Fibroblast of mammary gland (primary cell): ENCODE results near the gene SLC7A14.

Experiments used
- DNase-seq: peaks from one replicate; pipeline ENCODE4 v3.0.0-alpha.2; 2010; ENCODE audit warnings: low read depth
- H3K4me3 ChIP-seq: 2 replicates; pipeline ENCODE4 v1.5.1; 2011; ENCODE audit warnings: low read depth, mild to moderate bottlenecking, low read length, moderate library complexity; ENCODE audit not compliant: control insufficient read depth
- CTCF ChIP-seq: conservative IDR thresholded peaks from 2 replicates; pipeline ENCODE4 v1.5.1; 2011; ENCODE audit warnings: low read depth, low read length, inconsistent platforms; ENCODE audit not compliant: control insufficient read depth, insufficient read depth

SLC7A14 gene

GRCh38 chr3:170490828-170491560 is 94.9 kb downstream of the SLC7A14 start:
- H3K4me3 ChIP-seq = no peak overlapping the region
- DNase-seq = no peak
- no peak for TF ChIP-seq CTCF

- no peak overlapping the region for H3K4me3 ChIP-seq
- peak; percentile 93 for DNase-seq
- TF ChIP-seq CTCF = peak; percentile 14
Measured at GRCh38 chr3:170488802-170489201, 97.1 kb downstream of the SLC7A14 start.

GRCh38 chr3:170487031-170487430 is 98.8 kb downstream of the SLC7A14 start:
- no peak for DNase-seq

GRCh38 chr3:170486398-170486797 is 99.5 kb downstream of the SLC7A14 start:
- TF ChIP-seq CTCF = no peak
- no peak overlapping the region for H3K4me3 ChIP-seq
- no peak for DNase-seq

More at GRCh38 chr3:170487031-170487430, 98.8 kb downstream of the SLC7A14 start:
- TF ChIP-seq CTCF = no peak
- no peak overlapping the region for H3K4me3 ChIP-seq

- no peak for DNase-seq
- no peak overlapping the region for H3K4me3 ChIP-seq
- TF ChIP-seq CTCF = no peak
Measured at GRCh38 chr3:170485696-170486095, 100.2 kb downstream of the SLC7A14 start.

- no peak overlapping the region for H3K4me3 ChIP-seq
- peak; percentile 16 for DNase-seq
- TF ChIP-seq CTCF = no peak
Measured at GRCh38 chr3:170485294-170485693, 100.6 kb downstream of the SLC7A14 start.

- no peak for DNase-seq
- no peak for TF ChIP-seq CTCF
- H3K4me3 ChIP-seq = no peak overlapping the region
Measured at GRCh38 chr3:170484869-170485268, 101.0 kb downstream of the SLC7A14 start.
